MV-4-11 (cell line): ENCODE data around the gene MAP2K3.

ENCODE experiments used
- DNase-seq: peaks from one replicate; lab custom pipeline; 2025; lab: John Stamatoyannopoulos, UW

MAP2K3 gene

DNA sequence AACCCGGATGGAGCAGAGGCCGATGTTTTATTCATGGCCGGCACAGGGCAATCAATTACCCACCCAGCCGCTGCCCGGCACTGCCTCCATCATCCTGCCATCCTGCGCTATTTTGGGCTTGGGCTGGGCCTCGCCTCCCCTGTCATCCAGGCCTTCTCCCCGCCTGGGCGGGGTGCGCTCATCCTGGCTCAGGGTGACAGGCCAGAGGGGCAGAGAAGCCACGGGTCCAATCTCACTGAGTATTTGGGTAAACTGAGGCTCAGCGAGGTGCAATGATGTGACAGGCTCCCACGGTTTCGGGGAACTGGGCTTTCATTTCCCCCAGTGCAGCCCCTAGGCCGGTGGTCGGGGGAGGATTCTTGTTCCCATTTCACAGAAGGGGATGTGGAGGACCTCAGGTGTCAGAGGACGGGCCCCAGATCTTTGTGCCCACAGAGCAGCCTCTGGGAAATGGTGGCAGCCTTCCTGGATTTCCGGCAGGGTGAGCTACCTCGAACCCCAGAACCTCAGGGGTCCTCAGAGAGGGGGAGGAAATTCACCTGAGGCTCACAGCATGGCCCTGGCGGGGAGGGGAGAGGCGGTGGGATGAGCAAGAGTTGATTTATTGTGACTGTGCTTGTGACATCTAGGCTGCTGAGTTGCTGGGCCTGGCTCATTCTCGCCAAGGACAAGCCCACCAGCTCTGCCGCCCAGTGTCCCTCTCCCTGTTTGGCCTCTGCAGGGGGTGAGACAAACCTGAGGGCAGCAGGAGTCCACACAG is 67.9 kb downstream of the MAP2K3 start:
- DNase-seq = no peak

DNA sequence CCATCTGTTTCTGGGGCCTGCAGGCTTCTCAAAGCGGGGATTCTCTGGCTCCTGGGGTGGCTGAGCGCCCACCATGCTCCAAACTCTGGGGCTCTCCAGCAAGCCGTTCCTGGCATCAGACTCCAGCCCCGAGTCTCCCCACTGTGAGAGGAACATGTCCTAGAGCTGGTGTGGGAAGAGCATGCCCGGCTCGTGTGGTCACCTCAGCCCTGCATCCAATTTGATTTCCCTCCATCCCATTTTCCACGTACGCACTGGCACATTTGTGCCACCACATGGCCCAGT is 68.4 kb downstream of the MAP2K3 start:
- DNase-seq = no peak

DNA sequence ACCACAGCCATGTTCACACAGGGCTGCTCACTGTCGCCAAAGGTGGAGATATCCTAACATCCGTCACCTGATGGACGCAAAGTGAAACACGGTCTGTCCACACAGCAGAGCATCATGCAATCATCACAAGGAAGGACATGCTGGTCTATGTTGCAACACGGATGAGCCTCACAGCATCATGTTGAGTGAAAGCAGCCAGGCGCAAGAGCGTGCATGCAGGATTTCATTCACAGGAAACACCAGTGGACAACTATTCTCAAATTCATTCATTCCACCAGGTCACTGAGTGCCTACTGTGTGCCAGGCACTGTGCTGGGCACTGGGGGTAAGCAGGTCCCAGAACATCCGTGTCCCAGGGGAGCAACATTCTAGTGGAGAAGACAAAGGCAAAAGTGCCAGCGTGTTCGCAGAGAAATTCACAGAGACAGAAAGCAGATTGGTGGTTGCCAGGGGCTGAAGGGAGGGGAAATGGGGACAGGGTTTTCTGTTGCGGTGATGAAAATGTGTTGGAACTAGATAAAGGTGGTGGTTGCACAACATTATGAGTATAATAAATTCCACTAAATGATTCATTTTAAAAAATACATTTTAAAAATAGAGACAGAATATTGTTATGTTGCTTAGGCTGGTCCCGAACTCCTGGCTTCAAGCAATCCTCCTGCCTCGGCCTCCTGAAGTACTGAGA is 69.0 kb downstream of the MAP2K3 start:
- peak; percentile 62 for DNase-seq

DNA sequence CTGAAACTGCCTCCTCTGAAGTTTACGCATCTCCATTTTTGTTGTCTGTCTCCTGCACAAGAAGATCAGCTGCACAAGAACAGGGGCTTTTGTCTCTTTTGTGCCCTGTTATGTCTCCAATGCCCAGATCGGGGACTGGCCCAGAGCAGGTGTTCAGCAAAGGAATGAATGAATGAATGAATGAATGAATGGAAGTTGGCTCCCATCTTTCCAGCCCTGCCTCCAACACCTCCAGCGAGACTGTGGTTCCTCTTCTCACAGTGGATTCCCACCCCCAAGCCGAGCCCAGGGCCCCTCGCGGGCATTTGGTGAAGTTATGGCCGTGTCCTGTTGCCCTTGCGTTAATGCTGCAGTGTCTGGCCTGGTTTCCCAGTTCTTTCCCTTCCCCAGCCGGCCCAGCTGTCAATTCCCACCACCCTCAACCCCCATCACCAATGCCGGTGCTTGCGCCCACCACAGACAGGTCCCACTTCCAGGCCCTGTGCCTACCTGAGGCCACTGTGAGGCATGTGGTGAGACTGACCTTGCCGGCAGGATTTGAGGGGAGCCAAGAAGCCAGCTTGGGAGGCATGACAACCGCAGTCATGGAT is 70.4 kb downstream of the MAP2K3 start:
- no peak for DNase-seq

DNA sequence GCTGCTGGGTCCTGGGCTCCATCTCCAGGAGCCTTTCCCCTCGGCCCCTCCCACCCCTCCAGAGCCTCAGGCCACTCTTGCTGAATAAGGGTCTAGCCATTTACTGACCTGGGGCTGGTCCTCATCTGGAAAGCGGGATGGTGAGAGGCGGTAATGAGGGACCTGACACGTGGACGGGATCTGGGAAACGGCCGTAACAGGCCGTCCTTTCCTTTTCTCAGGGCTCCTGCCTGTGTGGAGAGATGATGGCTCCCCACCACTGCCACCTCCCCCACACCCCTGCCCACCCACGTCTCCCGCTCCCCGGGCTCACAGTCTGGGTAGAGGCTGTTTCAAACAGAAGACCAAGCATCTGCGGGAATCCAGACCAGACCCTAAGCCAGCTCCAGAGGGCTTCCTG is 71.1 kb downstream of the MAP2K3 start:
- DNase-seq = no peak

DNA sequence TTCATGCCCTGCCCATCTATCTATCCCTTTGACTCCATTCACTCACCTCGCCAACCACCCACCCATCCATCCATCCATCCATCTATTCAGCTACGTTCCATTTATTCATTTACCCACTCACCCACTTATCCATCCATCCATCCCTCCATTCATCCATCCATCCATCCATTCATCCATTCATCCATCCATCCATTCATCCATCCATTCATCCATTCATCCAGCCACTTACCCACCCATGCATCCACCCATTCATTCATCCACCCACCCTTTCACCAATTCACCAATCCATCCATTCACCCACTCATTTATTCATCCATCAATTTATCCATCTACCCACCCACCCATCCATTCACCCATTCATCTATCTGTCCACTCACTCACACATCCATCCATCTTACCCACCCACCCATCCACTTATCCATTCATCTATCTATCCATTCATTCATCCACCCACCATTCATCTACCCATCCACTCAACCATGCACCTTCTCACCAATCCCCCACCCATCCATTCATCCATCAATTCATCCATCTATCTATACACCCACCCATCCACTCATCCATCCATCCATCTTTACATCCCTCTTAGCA is 72.1 kb downstream of the MAP2K3 start:
- DNase-seq = no peak

DNA sequence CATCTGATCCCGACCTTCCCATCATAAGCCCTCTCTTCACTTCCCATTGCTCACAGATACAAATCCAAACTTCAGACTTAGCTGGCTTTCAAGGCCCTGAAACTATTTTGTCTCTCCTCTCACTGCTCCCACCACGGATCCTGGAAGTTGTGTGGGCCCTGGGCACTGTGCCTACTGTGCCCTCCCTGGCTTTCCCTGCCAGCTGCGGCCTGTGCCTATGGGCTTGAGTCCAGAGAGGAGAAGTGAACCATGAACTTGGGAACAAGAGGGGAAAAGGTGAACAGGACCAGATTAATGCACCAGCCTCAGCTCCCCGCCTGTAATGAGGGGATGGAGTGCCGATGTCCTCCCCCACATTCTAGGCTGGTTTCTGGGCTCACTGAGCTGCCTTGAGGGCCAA is 72.8 kb downstream of the MAP2K3 start:
- no peak for DNase-seq

DNA sequence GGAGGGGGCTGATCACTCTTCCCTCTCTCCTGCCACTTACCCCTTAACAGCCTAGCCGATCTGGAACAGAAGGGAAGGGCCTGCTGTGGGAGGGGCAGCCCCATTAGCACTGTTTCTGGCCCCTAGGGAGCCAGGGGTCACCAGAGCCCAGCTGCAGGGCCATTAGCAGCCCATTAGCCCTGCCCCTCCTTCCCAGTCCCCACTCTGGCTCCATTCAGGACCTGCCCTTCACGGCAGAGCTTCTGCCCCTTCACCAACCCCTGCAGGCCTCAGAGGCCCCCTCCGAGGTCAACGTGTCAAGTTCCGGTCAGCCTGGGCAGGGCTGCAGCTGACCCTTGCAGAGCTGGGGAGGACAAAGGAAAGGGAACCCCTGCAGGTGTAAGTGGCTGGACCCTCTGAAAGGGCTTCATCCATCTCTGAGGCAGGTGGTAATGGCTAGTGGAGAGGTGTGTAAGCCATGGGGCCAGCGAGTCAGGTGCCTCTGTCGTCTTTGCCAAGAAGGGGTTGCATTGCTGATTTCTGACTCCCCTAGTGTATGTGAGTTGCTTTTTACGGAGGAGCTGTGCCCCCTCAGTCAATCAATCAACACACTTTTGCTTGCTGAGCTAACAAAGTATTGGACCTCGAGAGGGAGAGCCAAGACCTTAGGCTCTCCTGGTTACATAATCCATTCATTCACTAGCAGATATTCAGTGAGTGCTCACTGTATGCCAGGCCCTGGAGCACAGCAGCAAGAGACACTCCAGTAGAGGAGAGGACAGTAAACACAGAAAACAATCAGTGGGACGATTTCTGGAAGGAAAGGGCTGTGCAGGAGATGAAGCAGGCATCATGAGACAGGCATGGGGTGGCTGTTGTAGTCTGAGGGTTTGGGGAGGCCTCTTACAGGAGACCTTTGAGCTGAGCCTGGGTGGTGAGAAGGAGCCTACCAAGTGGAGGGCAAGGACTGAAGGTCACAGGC is 73.5 kb downstream of the MAP2K3 start:
- DNase-seq = no peak

DNA sequence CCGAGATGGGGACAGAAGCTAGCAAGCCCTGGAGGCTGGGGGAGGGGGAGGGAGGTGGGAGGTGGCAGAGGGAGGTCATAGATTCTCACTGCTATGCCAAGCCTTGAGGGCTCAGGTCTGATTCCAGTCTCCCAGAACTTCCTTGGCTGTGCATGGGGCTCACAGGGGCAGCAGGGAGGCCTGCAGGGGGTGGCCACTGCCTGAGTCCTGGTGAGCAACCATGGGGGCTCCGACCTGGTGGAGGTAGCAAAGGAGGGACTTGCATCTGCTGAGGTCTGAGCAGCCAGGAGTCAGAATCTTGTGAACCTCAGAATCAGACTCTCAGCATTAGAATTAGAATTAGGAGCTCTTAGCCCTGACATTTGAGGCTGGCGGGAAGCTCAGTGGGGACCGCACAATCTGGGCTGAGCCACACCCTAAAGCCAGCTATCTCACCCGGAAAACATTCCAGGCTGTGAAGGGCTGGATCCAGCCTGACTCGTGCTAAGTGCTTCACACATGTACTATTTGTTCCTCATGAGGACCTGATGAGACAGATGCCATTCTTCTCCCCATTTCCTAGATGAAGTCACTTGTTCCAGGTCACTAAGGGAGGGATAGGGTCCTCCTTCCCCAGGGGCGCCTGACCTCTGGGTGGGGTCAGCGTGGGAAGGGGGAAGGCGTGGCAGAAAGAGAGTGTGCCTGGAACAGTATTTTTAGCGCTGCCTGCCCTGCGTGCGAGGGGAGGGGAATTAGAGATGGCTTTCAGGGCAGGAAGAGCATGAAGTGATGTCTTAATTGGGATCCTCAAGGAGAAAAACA is 74.4 kb downstream of the MAP2K3 start:
- DNase-seq = no peak

DNA sequence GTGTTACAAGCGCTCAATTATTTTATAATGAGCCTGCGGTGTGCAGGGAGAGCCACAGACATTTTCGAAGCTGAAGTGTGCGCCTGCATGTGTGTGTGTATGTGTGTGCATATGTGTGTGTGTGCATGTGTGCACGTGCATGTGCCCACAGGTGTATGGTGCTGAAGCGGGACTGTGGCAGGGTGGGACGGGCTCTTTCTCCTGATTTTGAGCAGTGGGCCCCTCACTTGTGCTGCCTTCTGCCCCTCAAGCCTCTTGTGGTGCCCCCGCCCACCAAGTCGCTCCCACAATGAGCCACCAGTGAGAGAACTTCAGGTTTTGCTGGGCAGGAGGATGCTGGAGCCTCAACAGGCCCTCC is 75.0 kb downstream of the MAP2K3 start:
- DNase-seq = no peak

DNA sequence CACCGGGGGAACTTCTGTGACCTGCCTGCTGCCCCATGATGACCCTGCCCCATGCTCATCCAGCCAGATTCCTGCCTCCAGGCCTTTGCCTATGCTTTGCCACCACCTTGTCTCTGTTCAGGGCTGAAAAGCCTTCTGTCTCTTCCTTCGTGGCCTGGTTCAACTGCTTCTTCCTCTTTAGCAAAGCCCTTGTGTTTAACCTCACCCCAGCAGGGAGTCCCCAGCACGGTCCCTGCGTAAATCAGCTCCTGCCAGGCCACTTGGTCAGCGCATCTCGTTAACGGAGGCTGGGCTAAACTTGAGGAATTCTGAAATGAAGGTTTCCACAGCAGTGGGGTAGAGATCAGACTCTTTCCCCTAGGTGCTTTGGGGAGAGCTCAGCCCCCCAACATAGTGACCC is 75.5 kb downstream of the MAP2K3 start:
- peak; percentile 77 for DNase-seq

DNA sequence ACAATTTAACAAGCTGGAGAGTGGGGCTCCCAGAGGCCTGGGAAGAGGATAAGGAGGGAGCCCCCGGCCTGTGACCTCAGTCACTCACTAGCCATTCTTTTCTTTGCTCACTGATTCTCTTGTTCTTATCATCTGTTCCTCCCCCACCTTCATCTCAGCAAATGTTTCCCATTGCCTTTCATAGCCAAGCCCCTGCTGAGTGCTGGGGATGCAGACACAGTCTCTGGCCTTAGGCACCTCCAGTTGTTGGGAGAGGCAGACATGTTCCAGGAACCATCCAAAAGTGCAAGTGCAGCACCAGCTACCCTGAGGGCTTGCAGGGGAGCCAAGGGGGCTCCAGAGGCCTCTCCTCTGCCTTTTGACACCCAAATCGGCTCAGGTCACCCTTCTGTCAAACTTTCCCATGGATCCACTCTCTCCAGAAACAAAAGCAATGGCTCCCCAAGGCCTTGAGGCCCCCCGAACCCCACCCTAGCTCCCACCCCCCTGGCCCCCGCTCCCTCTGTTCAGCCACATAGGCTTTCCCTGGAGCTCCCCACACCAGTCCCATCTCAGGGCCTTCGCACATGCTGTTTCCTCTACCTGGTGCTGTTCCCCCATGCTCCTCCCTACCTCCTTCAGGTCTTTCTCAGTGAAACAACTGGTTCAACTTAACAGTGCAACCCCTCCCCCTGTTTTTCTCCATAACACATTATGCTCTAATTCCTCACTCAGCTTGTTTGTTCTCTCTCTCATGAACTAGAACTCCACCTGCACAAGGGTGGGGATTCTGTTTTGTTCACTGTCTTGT is 76.7 kb downstream of the MAP2K3 start:
- no peak for DNase-seq

DNA sequence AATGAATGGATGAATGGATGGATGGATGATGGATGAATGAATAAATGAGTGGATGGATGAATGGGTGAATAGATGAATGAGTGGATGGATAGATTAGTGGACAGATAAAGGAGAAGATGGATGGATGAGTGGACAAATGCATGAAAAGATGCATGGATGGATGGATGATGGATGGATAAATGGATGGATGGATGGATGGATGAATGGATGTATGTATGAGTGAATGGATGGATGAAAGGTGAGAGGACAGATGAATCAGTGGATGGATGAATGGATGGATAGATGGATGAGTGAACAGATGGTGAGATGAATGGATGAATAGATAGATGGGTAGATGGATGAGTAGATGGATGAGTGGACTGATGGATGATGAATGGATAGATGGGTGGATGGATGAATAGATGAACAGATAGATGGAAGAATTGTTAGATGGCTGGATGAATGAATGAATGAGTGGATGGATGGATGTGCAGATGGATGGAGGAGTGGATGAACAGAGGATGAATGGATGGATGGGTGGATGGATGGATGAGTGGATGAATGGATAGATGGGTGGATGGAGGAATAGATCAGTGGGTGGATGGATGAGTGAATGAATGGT is 77.9 kb downstream of the MAP2K3 start:
- DNase-seq = no peak

DNA sequence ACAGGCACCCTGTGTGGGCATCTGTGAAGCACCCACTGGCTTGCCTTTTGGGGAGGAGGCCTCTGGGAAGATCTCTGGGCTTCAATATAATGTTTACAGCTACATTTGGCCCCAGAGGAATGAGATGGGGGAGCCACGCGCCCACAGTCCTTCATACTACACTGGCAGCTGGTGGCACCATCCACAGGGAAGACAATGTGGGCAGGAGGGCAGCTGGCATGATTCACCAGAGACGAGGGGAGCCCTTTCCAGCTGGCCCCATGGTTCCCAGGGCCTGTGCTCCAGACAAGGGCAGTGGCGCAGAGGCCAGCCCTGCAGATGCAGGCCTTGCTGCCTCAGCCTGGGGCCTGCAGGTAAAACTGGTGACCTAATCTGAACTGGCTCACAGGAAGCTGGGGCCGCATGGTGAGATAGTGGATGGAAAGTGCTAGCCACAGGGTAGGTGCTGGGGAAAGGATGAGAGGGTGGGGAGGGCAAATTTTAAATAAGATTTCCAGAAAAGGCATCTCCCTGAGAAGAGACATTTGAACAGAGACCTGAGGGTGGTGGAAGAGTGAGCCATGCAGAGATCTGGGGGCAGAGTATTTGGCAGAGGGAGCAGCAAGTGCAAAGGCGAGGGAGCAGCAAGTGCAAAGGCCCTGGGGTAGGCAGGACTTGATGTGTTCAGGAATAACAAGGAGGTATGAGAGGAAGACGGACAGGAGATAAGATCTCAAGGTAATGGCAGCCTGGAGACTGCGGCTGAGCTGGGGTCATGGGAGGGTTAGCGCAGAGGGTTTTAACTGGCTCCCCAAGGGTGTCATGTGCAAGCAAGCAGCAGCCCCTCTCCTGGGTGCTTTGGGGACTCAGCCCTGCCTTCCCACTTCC is 79.5 kb downstream of the MAP2K3 start:
- DNase-seq = no peak
